Right ventricle myocardium inferior (tissue), 1 donor: ENCODE results near the gene VPS33A. TPM values are rescaled to one million over a fixed set of nuclear protein-coding genes. Genes with fewer than 3 reads are reported as not detected.

ENCODE experiments used
- ATAC-seq: fragments of 200-7000 bp; cut with Tn5 transposase; one replicate; pipeline ENCODE4 v1.9.1; 2020; ENCODE audit warnings: mild to moderate bottlenecking, moderate library complexity
- DNase-seq: peaks from one replicate; pipeline ENCODE4 v3.0.0; 2021; ENCODE audit errors: missing footprints
- intact Hi-C: fragments of 100-400 bp; cut with DNase I; formaldehyde crosslinking; loops from one replicate; pipeline ENCODE4 v1.11.0; 2022
- long read RNA-seq: library from polyadenylated mRNA; unstranded; transcript quantifications from one replicate; pipeline ENCODE4 v2.0.0, GENCODE V29; 2021
- total RNA-seq: library from RNA; stranded (reverse); fragmentation: NEBNext Ultra II Directional; extraction: Animal tissue kit (Norgen Biotek cat#: 25700); gene quantifications from one replicate; pipeline ENCODE4 v1.2.1, GENCODE V29; 2021
- donor health status: DM: no; HTN: yes; CAD: no; lungs with severe emphysema.

VPS33A gene
- 10.8 TPM for total RNA-seq
- long read RNA-seq, full-length matches to known transcripts, result 7 of 8 reads
- long read RNA-seq, partial matches to known transcripts, result 1 of 8 reads
- long read RNA-seq, other reads (novel, unspliced or antisense), result 0 of 8 reads

DNA sequence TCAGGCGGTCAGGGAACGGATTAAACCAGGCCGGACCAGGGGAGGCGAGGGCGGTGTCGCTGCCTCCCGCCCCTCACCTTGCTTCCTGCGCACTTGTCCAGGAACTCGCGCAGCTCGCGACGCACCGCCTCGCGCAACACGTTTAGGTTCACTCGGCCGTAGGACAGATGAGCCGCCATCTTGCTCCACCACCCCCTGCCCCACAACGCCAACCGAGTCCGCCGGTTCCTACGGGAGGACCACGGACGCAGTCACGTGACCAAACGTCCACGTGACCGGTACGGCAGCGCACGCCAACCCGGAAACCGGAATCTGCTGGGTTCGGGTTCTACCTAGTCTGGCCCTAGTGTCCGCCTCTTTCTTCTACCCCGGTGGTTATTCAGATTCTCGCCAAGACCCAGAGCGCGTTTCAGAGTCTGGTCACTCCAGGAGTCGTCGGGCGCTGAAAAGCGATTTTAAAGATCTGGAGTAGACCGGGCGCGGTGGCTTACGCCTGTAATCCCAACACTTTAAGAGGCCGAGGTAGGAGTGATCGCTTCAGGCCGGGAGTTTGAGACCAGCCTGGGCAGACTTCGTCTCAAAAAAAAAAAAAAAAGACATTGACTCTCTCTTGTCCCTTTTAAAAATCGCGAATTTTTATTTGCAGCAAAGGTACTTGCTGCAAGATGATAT is at the start of gene VPS33A:
TSS of gene VPS33A (minus strand) at position 265 of the 672 bp plus-strand sequence. CDS start at position 179, 86 bp downstream.
- ATAC-seq, result peak; percentile 97
- intact Hi-C loops, result no loop called here

DNA sequence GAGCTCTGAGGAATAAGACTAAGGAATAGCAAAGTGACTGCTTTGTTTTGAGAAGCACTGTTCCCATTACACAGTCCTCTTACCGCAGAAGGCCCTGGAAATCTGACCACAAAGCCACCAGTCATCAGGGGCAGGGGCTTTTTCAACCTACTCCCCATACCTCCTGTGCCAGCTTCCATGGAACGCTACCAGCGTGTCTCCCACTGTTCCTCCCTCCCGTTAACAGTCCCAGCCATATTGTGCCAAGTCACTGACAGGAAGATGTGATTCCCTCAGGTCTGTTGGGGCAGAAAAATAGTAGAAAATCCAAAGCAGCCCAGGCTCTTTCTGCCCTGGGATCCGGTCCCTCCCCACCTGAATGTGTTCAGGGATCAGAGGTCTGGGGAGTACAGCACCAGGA is 46.6 kb upstream of the VPS33A start:
- no peak for DNase-seq
- intact Hi-C loops, result no loop called here
- no peak for ATAC-seq

More for the DNA sequence above, at the start of gene VPS33A:
- peak; percentile 98 for DNase-seq

GRCh38 chr12:122311696-122312095 is 45.4 kb upstream of the VPS33A start:
- intact Hi-C loops, result no loop called here
- DNase-seq (no peak), ATAC-seq (no peak)

DNA sequence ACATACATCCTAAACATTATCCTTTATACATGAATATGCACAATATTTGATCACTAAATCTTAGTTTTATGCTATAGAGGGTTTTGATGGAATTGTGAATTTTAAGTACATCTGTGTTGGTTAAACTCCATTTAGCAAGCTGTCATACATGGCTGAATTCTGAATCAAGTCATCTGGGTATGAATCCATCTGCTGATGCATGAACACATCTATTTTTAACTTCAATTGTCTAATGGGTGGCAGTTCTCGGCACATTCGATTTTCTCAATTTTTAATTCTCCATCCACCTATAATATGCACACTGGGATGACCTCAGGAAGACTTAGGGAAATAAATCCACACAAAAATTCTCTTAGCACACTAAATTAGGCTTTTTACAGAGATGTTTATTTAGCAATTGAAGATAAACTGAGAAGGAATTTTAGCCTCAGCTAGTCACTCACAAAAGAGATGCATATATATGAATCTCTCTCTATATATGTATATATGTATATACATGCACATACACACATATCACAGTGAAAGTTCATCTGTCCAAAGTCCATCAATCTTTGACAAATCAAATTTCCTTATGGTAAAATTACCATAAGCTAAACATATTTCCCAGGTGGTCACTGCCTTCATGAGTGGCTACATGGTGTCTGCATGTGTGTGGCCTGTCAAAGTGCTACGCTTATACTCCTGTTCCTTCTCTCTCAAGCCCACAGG is 44.5 kb upstream of the VPS33A start:
- intact Hi-C loops, result no loop called here
- DNase-seq, result no peak
- ATAC-seq, result no peak

DNA sequence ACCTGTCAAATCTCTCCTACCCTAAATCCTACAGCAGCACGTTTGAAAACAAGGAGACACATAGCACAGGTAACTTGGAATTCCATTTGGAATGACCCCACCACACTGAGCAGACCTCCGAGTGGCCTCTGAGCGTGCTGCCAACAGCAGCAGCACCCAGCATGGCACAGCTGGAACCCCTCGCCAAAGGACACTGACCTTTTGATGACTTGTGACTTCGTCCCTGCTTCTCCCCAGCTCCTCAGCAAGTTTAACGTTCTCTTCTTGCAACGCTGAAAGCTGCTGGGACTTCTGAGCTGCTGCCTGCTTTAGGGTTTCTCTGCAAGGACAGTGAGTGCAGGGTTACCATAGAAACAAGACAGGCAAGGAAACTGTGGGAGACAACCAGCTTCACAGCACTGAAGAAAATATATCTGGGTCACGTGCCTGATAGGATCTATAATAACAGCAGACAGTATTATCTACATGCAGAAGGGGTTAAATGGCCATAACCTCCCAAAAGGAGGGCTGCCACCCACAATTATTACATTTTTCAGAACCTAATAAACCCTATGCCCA is 43.3 kb upstream of the VPS33A start:
- DNase-seq, result no peak
- ATAC-seq, result no peak
- intact Hi-C loops, result no loop called here

DNA sequence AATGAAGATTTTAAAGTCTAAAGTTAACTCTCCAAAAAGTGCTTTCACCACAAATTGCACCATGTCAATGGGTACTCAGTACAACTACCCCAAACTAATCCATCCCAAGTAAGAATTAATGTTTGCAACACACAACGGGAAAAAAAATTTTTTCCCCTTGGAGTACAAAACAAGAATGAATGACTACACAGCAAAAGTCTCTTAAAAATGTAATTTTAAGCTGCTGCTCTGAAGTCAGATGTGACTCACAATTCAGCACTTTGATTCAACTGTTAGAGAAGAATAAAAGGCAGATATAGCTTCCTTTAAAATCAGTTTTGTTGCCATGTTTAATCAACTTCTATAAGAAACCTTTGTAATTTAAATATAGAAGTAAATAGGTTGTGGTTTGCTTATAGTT is 42.5 kb upstream of the VPS33A start:
- ATAC-seq (no peak), DNase-seq (no peak)
- intact Hi-C loops, result no loop called here

- DNase-seq (no peak), ATAC-seq (no peak)
- intact Hi-C loops, result no loop called here
Measured at GRCh38 chr12:122306407-122306806, 40.1 kb upstream of the VPS33A start.

GRCh38 chr12:122304924-122305323 is 38.6 kb upstream of the VPS33A start:
- DNase-seq, result no peak
- intact Hi-C loops, result no loop called here
- no peak for ATAC-seq

DNA sequence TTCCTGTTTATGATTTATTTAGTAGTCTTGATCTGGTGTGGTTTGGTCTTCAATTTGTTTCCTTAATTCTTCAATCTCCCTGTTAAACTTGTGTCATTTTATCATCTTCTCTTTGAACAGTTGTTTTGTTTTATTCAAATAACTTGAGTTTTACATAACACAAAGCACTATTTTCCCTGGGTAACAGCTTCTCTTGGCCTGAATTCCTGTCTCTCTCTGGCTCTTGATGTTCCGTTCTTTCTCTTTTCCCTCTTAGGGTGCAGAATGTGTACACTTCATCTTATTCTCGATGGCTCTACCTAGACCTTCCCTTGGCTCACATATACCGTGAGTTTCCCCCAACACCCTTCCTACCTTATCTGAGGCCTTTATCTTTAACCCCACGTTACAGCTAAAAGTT is 36.8 kb upstream of the VPS33A start:
- DNase-seq (no peak), ATAC-seq (no peak)
- intact Hi-C loops, result no loop called here

- ATAC-seq (no peak), DNase-seq (no peak)
- intact Hi-C loops, result no loop called here
Measured at GRCh38 chr12:122298071-122298748, 31.9 kb upstream of the VPS33A start.

- intact Hi-C loops, result no loop called here
- DNase-seq, result no peak
- ATAC-seq, result no peak
Measured at GRCh38 chr12:122297494-122297893, 31.2 kb upstream of the VPS33A start.

- intact Hi-C loops, result no loop called here
- ATAC-seq, result no peak
- DNase-seq, result no peak
Measured at GRCh38 chr12:122295877-122296276, 29.6 kb upstream of the VPS33A start.

GRCh38 chr12:122293081-122293480 is 26.8 kb upstream of the VPS33A start:
- intact Hi-C loops, result no loop called here
- DNase-seq, result no peak
- no peak for ATAC-seq

DNA sequence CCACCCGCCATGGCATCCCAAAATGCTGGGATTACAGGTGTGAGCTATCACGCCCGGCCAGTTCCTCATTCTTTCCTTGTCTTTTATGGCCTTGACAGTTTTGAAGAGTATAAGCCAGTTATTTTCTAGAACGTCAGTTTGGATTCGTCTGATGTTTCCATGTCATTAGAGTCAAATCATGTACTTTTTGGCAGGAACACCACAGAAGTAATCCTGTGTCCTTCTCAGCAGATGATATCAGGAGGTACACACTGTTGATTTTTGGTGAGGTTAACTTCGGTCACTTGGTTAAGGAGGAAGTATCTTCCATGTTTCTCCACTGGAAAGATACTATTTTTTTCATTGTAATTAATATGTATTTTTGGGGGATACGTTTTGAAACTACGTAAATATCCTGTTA is 25.1 kb upstream of the VPS33A start:
- DNase-seq, result no peak
- ATAC-seq, result no peak
- intact Hi-C loops, result no loop called here

DNA sequence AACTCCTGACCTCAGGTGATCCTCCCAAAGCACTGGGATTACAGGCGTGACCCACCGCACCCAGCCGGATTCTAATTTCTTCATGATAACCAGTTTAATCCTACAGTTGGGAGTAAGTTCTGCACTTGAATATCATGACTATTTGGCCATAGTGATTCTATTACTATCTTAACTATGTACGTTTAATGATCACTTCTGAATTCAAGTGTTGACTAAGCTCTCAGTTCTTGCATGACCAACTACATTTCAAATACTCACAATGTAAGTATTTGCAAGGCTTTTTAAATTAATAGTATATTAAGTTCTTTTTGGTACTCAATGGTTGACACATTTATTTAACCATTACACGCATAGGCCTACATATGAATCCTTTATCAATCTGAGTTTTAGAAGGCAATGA is 17.4 kb upstream of the VPS33A start:
- intact Hi-C loops, result no loop called here
- DNase-seq, result no peak
- no peak for ATAC-seq

- intact Hi-C loops, result no loop called here
- ATAC-seq (no peak), DNase-seq (no peak)
Measured at GRCh38 chr12:122282061-122282460, 15.8 kb upstream of the VPS33A start.

GRCh38 chr12:122276242-122276641 is 9.9 kb upstream of the VPS33A start:
- no peak for ATAC-seq
- intact Hi-C loops, result no loop called here

GRCh38 chr12:122275459-122275858 is 9.2 kb upstream of the VPS33A start:
- intact Hi-C loops, result no loop called here
- DNase-seq (no peak), ATAC-seq (no peak)

More at GRCh38 chr12:122276242-122276641, 9.9 kb upstream of the VPS33A start:
- no peak for DNase-seq

DNA sequence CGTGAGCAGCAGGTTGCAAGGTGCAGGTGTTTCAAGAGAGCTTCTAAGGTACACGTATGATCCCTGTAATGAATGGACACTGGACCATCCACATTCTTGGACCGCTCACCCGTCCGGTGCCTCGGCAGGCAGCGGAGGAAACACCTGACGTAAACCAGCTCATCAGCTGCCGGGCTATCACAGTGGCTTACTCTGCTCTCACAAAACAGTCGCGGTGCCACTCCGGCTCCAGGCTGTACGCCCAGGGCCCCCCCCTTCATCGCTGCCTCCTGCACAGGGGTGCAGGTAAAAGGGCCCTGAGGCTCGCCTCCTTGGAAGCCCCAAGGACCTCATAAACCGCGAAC is 436 bp downstream of the VPS33A start:
- intact Hi-C loops, result no loop called here
- DNase-seq (no peak), ATAC-seq (peak; percentile 37)

GRCh38 chr12:122265476-122265875 is 818 bp downstream of the VPS33A start:
- ATAC-seq (no peak), DNase-seq (no peak)
- intact Hi-C loops, result no loop called here
